GM12891 (cell line): ENCODE measurements around the gene MRPS18B.

ENCODE experiments used
- POLR2A ChIP-seq: IDR thresholded peaks from 2 replicates; pipeline ENCODE4 v1.6.1; 2011; ENCODE audit warnings: low read depth, low read length, control low read depth
- POLR2AphosphoS5 ChIP-seq: IDR thresholded peaks from 2 replicates; pipeline ENCODE4 v1.6.1; 2011; ENCODE audit warnings: low read depth, low read length, control low read depth
- POU2F2 ChIP-seq: IDR thresholded peaks from 2 replicates; pipeline ENCODE4 v1.6.1; 2011; ENCODE audit warnings: low read depth, mild to moderate bottlenecking, control low read depth, low read length, moderate library complexity

GRCh38 chr6:30641048-30641447 lies 23.4 kb downstream of the MRPS18B start:
- TF ChIP-seq POLR2A (no peak), POLR2AphosphoS5 (no peak), POU2F2 (no peak)
